T-cell (primary cell): Measurements from ENCODE around the gene APH1B. TPM values are rescaled to one million over a fixed set of nuclear protein-coding genes. Genes with fewer than 3 reads are reported as not detected.

Experiments used
- ATAC-seq, 4 experiments: fragments of 200-7000 bp in 3 of 4; fragments of 150-1000 bp in 1 of 4; cut with Tn5 transposase; replicated peaks in 1 of 4; 1 replicate in 3 of 4; 2 replicates in 1 of 4; pipeline ENCODE4 v1.10.0; 2021; ENCODE audit warnings: moderate library complexity in 3 of 4, mild to moderate bottlenecking in 2 of 4, moderate number of reproducible peaks in 1 of 4
- CTCF ChIA-PET, 2 donors: fragments of 300-600 bp; sonication (Branson Sonifier 250); formaldehyde crosslinking; loops; one replicate each; lab custom pipeline; 2022; ENCODE audit warnings: antibody characterized with exemption in 2 of 2; lab: Charles Lee
- POLR2A ChIA-PET, 2 donors: fragments of 300-600 bp; sonication (Branson Sonifier 250); formaldehyde crosslinking; loops; one replicate each; lab custom pipeline; 2022; ENCODE audit warnings: antibody characterized with exemption in 2 of 2; lab: Charles Lee
- DNase-seq, 35 experiments: peaks; one replicate each; pipeline versions ENCODE4 v3.0.0 to v3.0.0-alpha.2; 2013 to 2023
- H3K27ac ChIP-seq: one replicate; pipeline ENCODE4 v1.5.1; 2013; ENCODE audit warnings: low read length
- H3K27me3 ChIP-seq, 2 experiments: replicated peaks in 1 of 2; 1 replicate in 1 of 2; 2 replicates in 1 of 2; pipeline versions ENCODE4 v1.6.1 to v1.7.0; 2013; ENCODE audit warnings: low read length in 1 of 2, mixed read lengths in 1 of 2; ENCODE audit not compliant: control insufficient read depth in 2 of 2, insufficient read depth in 2 of 2; ENCODE audit errors: extremely low read depth in 1 of 2
- H3K36me3 ChIP-seq, 2 donors: 1 replicate in 1 of 2; 2 replicates in 1 of 2; pipeline versions ENCODE4 v1.6.1 to v1.7.0; 2013; ENCODE audit warnings: low read length in 1 of 2; ENCODE audit not compliant: control insufficient read depth in 2 of 2, insufficient read depth in 1 of 2; ENCODE audit errors: extremely low read depth in 1 of 2
- H3K4me1 ChIP-seq, 2 experiments: 1 replicate in 1 of 2; 2 replicates in 1 of 2; pipeline versions ENCODE4 v1.6.1 to v1.7.0; 2013; ENCODE audit warnings: low read length in 2 of 2, mixed read lengths in 1 of 2; ENCODE audit not compliant: insufficient read depth in 2 of 2, control insufficient read depth in 1 of 2; ENCODE audit errors: extremely low read depth in 1 of 2
- H3K4me3 ChIP-seq, 2 donors: 1 replicate in 1 of 2; 2 replicates in 1 of 2; pipeline versions ENCODE4 v1.5.1 to v1.7.0; 2013; ENCODE audit warnings: mild to moderate bottlenecking in 2 of 2, low read length in 1 of 2, moderate library complexity in 1 of 2; ENCODE audit not compliant: control insufficient read depth in 1 of 2; ENCODE audit errors: extremely low read depth in 1 of 2
- H3K9me3 ChIP-seq: 2 replicates; pipeline ENCODE4 v1.7.0; 2013
- H3K27ac Mint-ChIP-seq, 2 donors: one replicate each; pipeline ENCODE4 v1.8.0; 2020 to 2021; ENCODE audit warnings: mild to moderate bottlenecking in 2 of 2, mixed read lengths in 2 of 2
- H3K27me3 Mint-ChIP-seq, 2 donors: one replicate each; pipeline ENCODE4 v1.8.0; 2021 to 2022; ENCODE audit warnings: mixed read lengths in 2 of 2
- H3K36me3 Mint-ChIP-seq: one replicate; pipeline ENCODE4 v1.8.0; 2021; ENCODE audit warnings: mixed read lengths
- H3K4me1 Mint-ChIP-seq, 3 donors: one replicate each; pipeline ENCODE4 v1.8.0; 2020 to 2022; ENCODE audit warnings: mixed read lengths in 3 of 3, mild to moderate bottlenecking in 1 of 3
- H3K4me3 Mint-ChIP-seq, 3 donors: one replicate each; pipeline ENCODE4 v1.8.0; 2020 to 2022; ENCODE audit warnings: mild to moderate bottlenecking in 3 of 3, mixed read lengths in 3 of 3, moderate library complexity in 3 of 3
- H3K9me3 Mint-ChIP-seq, 3 donors: one replicate each; pipeline ENCODE4 v1.8.0; 2020 to 2022; ENCODE audit warnings: mixed read lengths in 3 of 3
- WGBS: methylation state at CpG from one replicate; pipeline ENCODE4 v1.1.5; 2013; ENCODE audit warnings: missing lambda C conversion rate; ENCODE audit not compliant: insufficient coverage; 5-methylcytosine and 5-hydroxymethylcytosine counted together
- total RNA-seq, 35 experiments: library from RNA in 6 of 35; stranded (reverse) in 6 of 35; fragments of 120-200 nt in 1 of 35; gene quantifications; one replicate each; pipeline versions ENCODE4 v1.2.1 to v1.2.4 and lab custom pipeline; 2013 to 2026

APH1B gene
- total RNA-seq, 5 donors from 2014 or later (not counting 1 experiment from before 2014, with no cell fraction given): 17.0 to 27.4 (median 20.9) TPM

DNA sequence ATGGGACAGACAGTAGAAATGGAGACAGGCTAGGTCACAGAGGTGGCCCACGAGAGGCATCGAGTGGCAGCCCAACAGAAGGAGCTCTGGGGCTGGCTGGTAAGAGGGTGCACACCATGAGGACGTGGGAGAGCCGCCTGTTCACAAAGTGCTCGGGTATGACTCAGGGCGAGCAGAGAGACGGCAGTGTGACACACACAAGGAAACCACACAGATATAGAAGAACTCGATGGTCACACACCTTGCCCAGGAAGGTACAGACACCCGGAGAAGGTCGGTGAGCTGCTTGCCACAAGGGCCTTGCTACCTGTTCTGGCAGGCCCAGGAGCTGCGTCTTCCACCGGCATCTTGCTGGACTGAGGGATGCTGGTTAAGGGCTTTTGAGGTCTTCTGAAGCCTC is 54.1 kb downstream of the APH1B start:
- Histone ChIP-seq H3K36me3 (no peaks in the 10 kb centered on the region), H3K4me3 (no peak overlapping the region), H3K9me3 (no peaks in the 10 kb centered on the region), H3K27me3 (peaks cover 0 to 21% of the 10 kb centered on the region in 2 experiments), H3K4me1 (no peaks in the 10 kb centered on the region), H3K27ac (no peak overlapping the region)
- Mint-ChIP-seq H3K4me3 (no peak overlapping the region), H3K27me3 (no peaks in the 10 kb centered on the region), H3K9me3 (no peaks in the 10 kb centered on the region), H3K27ac (no peak overlapping the region), H3K4me1 (no peaks in the 10 kb centered on the region), H3K36me3 (no peaks in the 10 kb centered on the region)
- ChIA-PET CTCF (no interaction called here), POLR2A (no interaction called here)
- DNase-seq (no peak), ATAC-seq (no peak)
- 75% methylated on average over 11 of the region's 12 CpGs for WGBS

DNA sequence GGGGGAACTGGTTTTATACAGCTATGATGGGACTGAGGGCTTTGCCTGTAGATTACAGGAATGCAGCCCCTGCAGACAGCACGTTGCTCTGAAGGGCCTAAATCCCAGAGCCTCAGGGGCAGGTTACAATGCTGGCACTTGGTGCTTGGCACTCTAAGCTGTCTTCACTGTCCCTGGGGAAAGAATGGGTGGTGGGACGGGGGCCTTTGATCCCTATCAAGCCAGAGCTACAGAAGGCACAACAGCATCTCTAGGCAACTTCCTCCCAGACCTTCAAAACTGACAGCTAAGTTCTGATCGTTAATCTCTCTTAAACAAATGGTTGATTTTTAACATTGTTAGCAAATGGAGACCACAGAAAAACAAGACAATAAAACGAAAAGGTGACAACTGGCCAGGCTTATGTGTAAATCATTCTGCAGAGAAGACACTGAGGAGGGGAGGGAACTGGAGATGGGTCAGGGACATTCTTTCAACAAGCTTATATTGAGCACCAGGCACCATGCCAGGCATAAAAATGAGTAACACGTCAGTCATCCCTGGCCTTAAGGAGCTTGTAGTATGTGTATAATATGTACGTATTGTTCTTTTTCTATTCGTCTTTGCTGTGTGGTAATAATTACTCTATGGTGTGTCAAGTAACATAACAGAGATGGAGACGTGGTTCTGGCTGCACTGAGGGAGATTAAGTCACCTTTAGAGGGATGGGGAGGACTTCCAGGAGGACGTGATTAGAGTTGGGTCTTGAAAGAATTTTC is 55.1 kb downstream of the APH1B start:
- no peaks in the 10 kb centered on the region for H3K9me3 ChIP-seq
- H3K4me1 Mint-ChIP-seq: no peaks in the 10 kb centered on the region
- no peak overlapping the region for H3K4me3 Mint-ChIP-seq
- DNase-seq: no peak
- H3K4me1 ChIP-seq: no peaks in the 10 kb centered on the region
- ATAC-seq: no peak
- H3K4me3 ChIP-seq: no peak overlapping the region
- H3K27me3 ChIP-seq: peaks cover 0 to 15% of the 10 kb centered on the region in 2 experiments
- ChIA-PET POLR2A (no interaction called here), CTCF (interaction anchor here in 1 of 2 donors (0.6 kb wide), 1 partner anchor 656 kb away, joined by 3 read pairs; no protein-coding TSS in a partner anchor)
- no peaks in the 10 kb centered on the region for H3K27me3 Mint-ChIP-seq
- no peaks in the 10 kb centered on the region for H3K36me3 Mint-ChIP-seq
- H3K9me3 Mint-ChIP-seq: no peaks in the 10 kb centered on the region
- H3K27ac ChIP-seq: no peak overlapping the region
- no peaks in the 10 kb centered on the region for H3K36me3 ChIP-seq
- H3K27ac Mint-ChIP-seq: no peak overlapping the region
- 63% methylated on average over 4 of the region's 9 CpGs for WGBS

DNA sequence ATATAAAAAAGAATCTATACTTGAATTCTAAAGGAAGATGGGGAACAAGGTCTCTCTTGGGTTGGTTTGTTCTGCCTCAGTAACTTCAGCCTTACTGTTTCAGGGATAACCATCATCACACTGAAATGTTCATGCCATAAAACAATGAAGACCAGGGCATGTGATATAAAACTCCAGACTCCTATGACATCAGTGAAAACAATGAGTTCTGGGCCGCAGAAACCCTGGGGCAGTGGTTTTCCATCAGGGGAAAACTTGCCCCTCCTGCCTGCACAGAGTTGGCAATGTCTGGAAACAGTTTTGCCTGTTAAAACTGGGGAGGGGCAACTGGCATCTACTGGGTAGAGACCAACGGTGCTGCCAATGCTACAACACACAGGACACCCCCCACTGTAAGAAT is 57.4 kb downstream of the APH1B start:
- Mint-ChIP-seq H3K4me1 (no peaks in the 10 kb centered on the region), H3K9me3 (no peaks in the 10 kb centered on the region), H3K27ac (no peak overlapping the region), H3K27me3 (no peaks in the 10 kb centered on the region), H3K4me3 (no peak overlapping the region), H3K36me3 (no peaks in the 10 kb centered on the region)
- no peak for DNase-seq
- Histone ChIP-seq H3K27me3 (peaks cover 0 to 10% of the 10 kb centered on the region in 2 experiments), H3K36me3 (no peaks in the 10 kb centered on the region), H3K27ac (no peak overlapping the region), H3K4me1 (no peaks in the 10 kb centered on the region), H3K4me3 (no peak overlapping the region), H3K9me3 (no peaks in the 10 kb centered on the region)
- ChIA-PET CTCF (no interaction called here), POLR2A (no interaction called here)
- WGBS: no CpG with 5 or more reads among the region's 2 CpGs
- ATAC-seq: no peak

DNA sequence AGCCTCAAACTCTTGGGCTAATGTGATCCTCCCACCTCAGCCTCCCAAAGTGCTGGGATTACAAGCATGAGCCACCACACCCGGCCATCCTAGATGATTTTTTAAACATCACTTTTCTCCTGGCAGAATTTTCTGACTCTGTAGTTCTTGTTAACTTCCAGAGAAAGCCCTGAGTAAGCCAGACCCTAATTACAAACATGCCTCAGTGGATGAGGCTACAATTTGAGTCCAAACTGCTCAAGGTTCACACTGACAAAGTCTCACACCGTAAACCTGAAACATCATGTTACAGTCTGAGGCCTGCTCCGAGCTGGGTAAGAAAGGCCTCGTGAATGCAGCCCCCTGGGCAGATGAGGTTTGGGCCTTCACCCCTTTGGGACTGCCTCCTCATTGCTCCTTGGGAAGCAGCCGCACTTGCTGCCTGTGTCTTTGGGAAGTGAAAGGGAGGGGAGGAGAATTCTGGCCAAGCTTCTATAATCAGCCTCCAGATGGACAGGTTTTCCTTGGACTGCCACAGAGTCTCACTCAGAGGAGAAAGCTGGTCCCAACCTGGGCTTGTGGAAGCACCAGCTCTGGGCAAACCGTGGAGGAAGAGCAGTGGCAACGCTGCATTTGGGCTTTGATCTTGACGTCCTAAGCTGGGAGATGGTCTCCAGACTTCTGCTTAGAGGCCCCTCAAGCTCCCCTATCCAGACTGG is 58.3 kb downstream of the APH1B start:
- H3K27ac Mint-ChIP-seq: no peak overlapping the region
- DNase-seq (no peak), ATAC-seq (no peak)
- no peaks in the 10 kb centered on the region for H3K36me3 Mint-ChIP-seq
- no peaks in the 10 kb centered on the region for H3K9me3 Mint-ChIP-seq
- ChIA-PET CTCF (no interaction called here), POLR2A (interaction anchor here in 1 of 2 donors (0.6 kb wide), 1 partner anchor 124 kb away, joined by 8 read pairs; no protein-coding TSS in a partner anchor)
- H3K4me3 ChIP-seq: no peak overlapping the region
- no peaks in the 10 kb centered on the region for H3K9me3 ChIP-seq
- H3K27me3 Mint-ChIP-seq: peaks cover 0 to 4% of the 10 kb centered on the region in 2 donors
- no peaks in the 10 kb centered on the region for H3K4me1 Mint-ChIP-seq
- no peak overlapping the region for H3K4me3 Mint-ChIP-seq
- WGBS: 75% methylated on average over 7 of the region's 8 CpGs
- H3K4me1 ChIP-seq: no peaks in the 10 kb centered on the region
- H3K36me3 ChIP-seq: no peaks in the 10 kb centered on the region
- peaks cover 0 to 4% of the 10 kb centered on the region in 2 experiments for H3K27me3 ChIP-seq
- H3K27ac ChIP-seq: no peak overlapping the region

DNA sequence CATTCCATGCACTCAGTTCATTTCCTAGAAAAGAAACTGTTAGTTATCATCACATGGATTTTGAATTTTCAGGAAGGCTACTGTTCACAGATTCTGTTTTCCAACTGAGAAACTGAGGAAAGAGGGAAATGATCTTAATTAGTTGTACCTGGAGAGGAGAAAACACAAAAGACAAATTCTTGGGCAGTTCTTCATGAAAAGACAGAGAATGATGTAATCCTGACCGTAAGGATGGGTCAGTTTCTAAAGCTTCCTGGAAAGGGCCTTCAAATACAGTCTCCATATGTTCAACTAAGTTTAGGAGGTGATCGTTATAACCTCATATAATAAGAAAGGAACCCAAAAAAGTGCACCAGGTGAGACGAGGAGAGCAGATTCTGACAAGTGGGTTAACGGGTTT is 59.6 kb downstream of the APH1B start:
- H3K4me3 Mint-ChIP-seq: no peak overlapping the region

DNA sequence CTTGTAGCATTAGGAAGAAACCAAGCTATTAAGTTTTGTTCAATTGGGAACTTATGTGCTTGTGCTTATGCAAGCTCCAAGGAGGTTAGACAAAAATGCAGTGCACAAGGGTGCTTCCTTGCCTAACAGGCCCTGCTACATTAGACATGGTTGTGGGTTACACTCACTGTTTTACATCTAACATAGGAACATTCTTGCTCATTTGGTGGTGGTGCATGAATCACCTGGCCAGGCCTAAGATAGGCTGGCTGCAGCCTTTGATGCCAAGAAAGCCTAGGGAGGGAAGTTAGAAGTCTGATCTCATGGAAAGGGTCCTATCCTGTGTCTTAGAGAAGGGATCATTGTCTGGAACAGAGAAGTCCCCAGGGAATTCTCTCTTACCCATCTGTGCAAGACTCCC is 60.8 kb downstream of the APH1B start:
- ChIA-PET CTCF (no interaction called here), POLR2A (no interaction called here)
- H3K36me3 Mint-ChIP-seq: no peaks in the 10 kb centered on the region
- peaks cover 0 to 5% of the 10 kb centered on the region in 2 donors for H3K27me3 Mint-ChIP-seq
- no peaks in the 10 kb centered on the region for H3K4me1 Mint-ChIP-seq
- Histone ChIP-seq H3K9me3 (no peaks in the 10 kb centered on the region), H3K4me3 (no peak overlapping the region), H3K27me3 (peaks cover 0 to 3% of the 10 kb centered on the region in 2 experiments), H3K27ac (no peak overlapping the region), H3K4me1 (no peaks in the 10 kb centered on the region), H3K36me3 (no peaks in the 10 kb centered on the region)
- DNase-seq: no peak
- no peak for ATAC-seq
- H3K27ac Mint-ChIP-seq: no peak overlapping the region
- no peaks in the 10 kb centered on the region for H3K9me3 Mint-ChIP-seq
- no peak overlapping the region for H3K4me3 Mint-ChIP-seq

More for the DNA sequence above, 59.6 kb downstream of the APH1B start:
- H3K27ac Mint-ChIP-seq: no peak overlapping the region
- no CpG with 5 or more reads among the region's 4 CpGs for whole genome bisulfite sequencing
- no peak overlapping the region for H3K4me3 ChIP-seq
- H3K36me3 Mint-ChIP-seq: no peaks in the 10 kb centered on the region
- DNase-seq (no peak), ATAC-seq (no peak)
- H3K27me3 Mint-ChIP-seq: peaks cover 0 to 5% of the 10 kb centered on the region in 2 donors
- H3K4me1 Mint-ChIP-seq: no peaks in the 10 kb centered on the region
- no peaks in the 10 kb centered on the region for H3K9me3 ChIP-seq
- no peaks in the 10 kb centered on the region for H3K4me1 ChIP-seq
- POLR2A ChIA-PET: no interaction called here
- no peaks in the 10 kb centered on the region for H3K36me3 ChIP-seq
- H3K9me3 Mint-ChIP-seq: no peaks in the 10 kb centered on the region
- CTCF ChIA-PET: no interaction called here
- H3K27ac ChIP-seq: no peak overlapping the region
- peaks cover 0 to 3% of the 10 kb centered on the region in 2 experiments for H3K27me3 ChIP-seq
